ENCODE results near the gene SPRY2. TPM values are rescaled to one million over a fixed set of nuclear protein-coding genes. Genes with fewer than 3 reads are reported as not detected.

SPRY2 gene
- total and polyA plus RNA-seq, 2 of the 13 experiments (the other 11 are each of a cell fraction or from before 2014, with no cell fraction given): 7.4 to 25.1 TPM

- TF ChIP-seq ZSCAN5A (CRISPR knock-in tag; IDR thresholded peaks at IDR 0.05; ENCODE audit: borderline replicate concordance) (no peak), ZNF256 (CRISPR knock-in tag; conservative IDR thresholded peaks at IDR 0.05) (no peak), TEAD3 (CRISPR knock-in tag; optimal IDR thresholded peaks at IDR 0.05; ENCODE audit: borderline replicate concordance) (no peak), ARNTL (CRISPR knock-in tag; IDR thresholded peaks at IDR 0.05) (0 out of 2 replicates have a peak, but pooled peaks have one; percentile 15), ASH2L (IDR thresholded peaks at IDR 0.05; ENCODE audit: insufficient read length, low read depth, low read length) (peak; percentile 44), ZMYM2 (CRISPR knock-in tag; IDR thresholded peaks at IDR 0.05) (no peak), ZNF12 (CRISPR knock-in tag; IDR thresholded peaks at IDR 0.05) (no peak), TCF7 (IDR thresholded peaks at IDR 0.05; ENCODE audit: low read depth) (no peak), RARA (CRISPR knock-in tag; IDR thresholded peaks at IDR 0.05) (no peak), HDAC1 (CRISPR knock-in tag; IDR thresholded peaks at IDR 0.05) (peak; percentile 56; the same call in 1 of the 2 replicates), HDAC2 (CRISPR knock-in tag; IDR thresholded peaks at IDR 0.05) (no peak), MTA1 (CRISPR knock-in tag; IDR thresholded peaks at IDR 0.05; ENCODE audit: borderline replicate concordance) (peak; percentile 41; the same call in 1 of the 2 replicates), ZNF264 (CRISPR knock-in tag; IDR thresholded peaks at IDR 0.05) (no peak), MTF2 (CRISPR knock-in tag; IDR thresholded peaks at IDR 0.05; ENCODE audit: borderline replicate concordance) (no peak), ZMYM4 (CRISPR knock-in tag; IDR thresholded peaks at IDR 0.05) (0 out of 2 replicates have a peak, but pooled peaks have one; percentile 16), ZNF138 (CRISPR knock-in tag; IDR thresholded peaks at IDR 0.05; ENCODE audit: low read depth) (no peak), ZNF709 (CRISPR knock-in tag; IDR thresholded peaks at IDR 0.05) (0 out of 2 replicates have a peak, but pooled peaks have one; percentile 27), NR2F2 (IDR thresholded peaks at IDR 0.05; ENCODE audit: borderline replicate concordance, low read depth) (no peak), SKIL (CRISPR knock-in tag; IDR thresholded peaks at IDR 0.05; ENCODE audit: borderline replicate concordance) (peak; percentile 41; the same call in 1 of the 2 replicates), CBX5 (CRISPR knock-in tag; IDR thresholded peaks at IDR 0.05; ENCODE audit: borderline replicate concordance) (no peak), ZNF607 (CRISPR knock-in tag; IDR thresholded peaks at IDR 0.05; ENCODE audit: borderline replicate concordance) (no peak), TFE3 (CRISPR knock-in tag; IDR thresholded peaks at IDR 0.05) (no peak), ZSCAN20 (CRISPR knock-in tag; IDR thresholded peaks at IDR 0.05; ENCODE audit: borderline replicate concordance) (no peak), CEBPG (CRISPR knock-in tag; IDR thresholded peaks at IDR 0.05) (no peak), ZC3H13 (CRISPR knock-in tag; IDR thresholded peaks at IDR 0.05) (peak; percentile 66; the same call in 1 of the 2 replicates), MXD4 (CRISPR knock-in tag; IDR thresholded peaks at IDR 0.05) (no peak), NFYC (CRISPR knock-in tag; IDR thresholded peaks at IDR 0.05) (no peak), ATF7-NPFF (CRISPR knock-in tag; IDR thresholded peaks at IDR 0.05; ENCODE audit: low read depth) (no peak)
These were observed 2.0 kb downstream of the SPRY2 start (continued) for GRCh38 chr13:80338781-80339562.

All from HepG2 (cell line).